Stimulated activated CD4-positive, alpha-beta T cell treated with anti-CD3 and anti-CD28 coated beads, Interleukin-12 subunit alpha, Interleukin-12 subunit beta, amount 100 ng/mL, for 24 hours (primary cell): Measurements from ENCODE around the gene AKNAD1.
"Not testable (repeated sequence)": the region's sequence is repeated elsewhere in the genome, so short reads cannot be mapped to it uniquely, and the experiment has no call there.

Experiments
- DNase-seq, 2 experiments: peaks; one replicate each; pipeline ENCODE4 v3.0.0-alpha.2; 2020; ENCODE audit warnings: low read depth in 2 of 2

Gene AKNAD1

DNA sequence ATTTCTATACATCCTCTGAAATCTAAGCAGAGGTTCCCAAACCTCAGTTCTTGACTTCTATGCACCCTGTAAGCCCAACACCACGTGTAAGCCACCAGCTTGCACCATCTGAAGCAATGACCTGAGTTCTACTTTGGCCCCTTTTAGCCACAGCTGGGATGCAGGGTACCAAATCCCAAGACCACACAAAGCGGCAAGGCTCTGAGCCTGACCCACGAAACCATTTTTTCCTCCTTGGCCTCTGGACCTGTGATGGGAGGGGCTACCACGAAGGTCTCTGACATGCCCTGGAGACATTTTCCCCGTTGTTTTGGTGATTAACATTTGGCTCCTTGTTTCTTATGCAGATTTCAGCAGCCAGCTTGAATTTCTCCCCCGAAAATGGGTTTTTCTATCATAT, 71.6 kb downstream of the AKNAD1 start:
- no peak for DNase-seq

DNA sequence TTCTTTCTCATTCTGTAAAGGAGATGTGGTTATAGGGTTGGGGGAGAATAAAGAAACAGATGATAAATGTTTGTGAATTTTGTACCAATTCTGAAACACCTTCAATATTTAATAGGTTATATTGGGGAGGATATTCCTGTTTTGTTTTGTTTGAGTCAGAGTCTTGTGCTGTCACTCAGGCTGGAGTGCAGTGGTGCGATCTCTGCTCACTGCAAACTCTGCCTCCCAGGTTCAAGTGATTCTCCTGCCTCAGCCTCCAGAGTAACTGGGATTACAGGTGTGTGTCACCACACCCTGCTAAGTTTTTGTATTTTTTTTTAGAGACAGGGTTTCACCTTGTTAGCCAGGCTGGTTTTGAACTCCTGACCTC, 75.3 kb downstream of the AKNAD1 start:
- DNase-seq: not testable (repeated sequence)

GRCh38 chr1:108780937-108781574, 75.8 kb downstream of the AKNAD1 start:
- DNase-seq: no peak

DNA sequence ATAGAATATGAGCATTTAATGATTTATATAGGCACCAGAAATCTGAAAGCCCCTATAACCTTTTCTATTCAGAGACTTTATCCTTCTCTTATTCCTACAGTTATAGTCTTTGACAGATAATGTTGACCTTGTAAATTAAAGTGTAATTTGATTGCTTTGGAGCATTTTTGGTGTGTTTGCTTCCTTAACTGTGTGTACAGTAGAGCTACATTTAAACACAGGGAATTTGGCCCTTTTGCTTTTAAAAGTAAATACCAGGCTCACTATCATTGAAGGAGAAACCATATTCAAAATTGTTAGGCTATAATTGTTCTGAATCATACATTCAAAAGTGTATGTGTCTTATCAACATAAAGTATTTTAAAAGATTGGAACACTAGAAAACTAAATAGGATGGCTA, 77.4 kb downstream of the AKNAD1 start:
- no peak for DNase-seq

GRCh38 chr1:108777839-108778238, 79.1 kb downstream of the AKNAD1 start:
- no peak for DNase-seq

GRCh38 chr1:108767708-108768107, 89.2 kb downstream of the AKNAD1 start:
- DNase-seq: no peak

DNA sequence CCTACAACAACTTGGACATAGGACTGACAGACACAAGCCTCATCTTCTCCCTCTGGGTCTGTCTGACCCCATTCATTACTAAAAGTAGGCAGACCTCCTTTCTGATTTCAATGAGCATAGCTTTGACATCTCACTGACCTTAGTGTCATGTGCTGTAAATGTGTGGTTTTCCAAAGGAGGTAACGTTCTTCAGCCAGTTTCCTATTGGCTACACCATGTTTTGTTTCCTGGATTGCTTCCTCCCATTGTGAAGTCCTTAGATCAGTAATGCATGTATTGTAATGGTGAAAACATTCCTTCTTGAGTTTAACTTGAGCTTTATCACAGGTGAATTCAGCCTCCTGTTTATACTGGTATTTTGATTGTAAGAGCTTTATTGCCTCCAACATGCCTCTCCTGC, 89.8 kb downstream of the AKNAD1 start:
- DNase-seq: no peak
